Endodermal cell (in vitro differentiated cells): ENCODE results near the gene SYT2. TPM values are rescaled to one million over a fixed set of nuclear protein-coding genes. Genes with fewer than 3 reads are reported as not detected.

Experiments used
- DNase-seq: peaks from one replicate; pipeline ENCODE4 v3.0.0-alpha.2; 2017
- H3K27ac ChIP-seq: 2 replicates; pipeline ENCODE4 v1.5.1; 2013; ENCODE audit warnings: mild to moderate bottlenecking, low read depth, low read length, moderate library complexity
- H3K27me3 ChIP-seq: 2 replicates; pipeline ENCODE4 v1.6.1; 2013; ENCODE audit warnings: mild to moderate bottlenecking, low read length, moderate library complexity; ENCODE audit not compliant: insufficient read depth, control insufficient read depth, poor library complexity, severe bottlenecking
- H3K36me3 ChIP-seq: 2 replicates; pipeline ENCODE4 v1.7.0; 2013; ENCODE audit warnings: mild to moderate bottlenecking, low read length, moderate library complexity; ENCODE audit not compliant: control insufficient read depth, insufficient read depth
- H3K4me1 ChIP-seq: one replicate; pipeline ENCODE4 v1.7.0; 2013; ENCODE audit warnings: low read length; ENCODE audit not compliant: control insufficient read depth, insufficient read depth
- H3K4me3 ChIP-seq: 2 replicates; pipeline ENCODE4 v1.5.1; 2013; ENCODE audit warnings: mild to moderate bottlenecking, low read length, moderate library complexity
- H3K9ac ChIP-seq: 2 replicates; pipeline ENCODE4 v1.6.1; 2013; ENCODE audit warnings: mild to moderate bottlenecking, low read length, moderate library complexity; ENCODE audit not compliant: poor library complexity, severe bottlenecking; ENCODE audit errors: extremely low read depth
- H3K9me3 ChIP-seq: 2 replicates; pipeline ENCODE4 v1.6.1; 2013; ENCODE audit warnings: mild to moderate bottlenecking, low read length, moderate library complexity; ENCODE audit not compliant: control insufficient read depth
- H3K27ac Mint-ChIP-seq: 2 replicates; pipeline ENCODE4 v1.8.0; 2020; ENCODE audit warnings: mixed read lengths
- H3K27me3 Mint-ChIP-seq: 2 replicates; pipeline ENCODE4 v1.8.0; 2021; ENCODE audit warnings: mild to moderate bottlenecking, mixed read lengths; ENCODE audit not compliant: insufficient read depth
- H3K36me3 Mint-ChIP-seq: 2 replicates; pipeline ENCODE4 v1.8.0; 2020; ENCODE audit warnings: low read depth, mixed read lengths
- H3K4me1 Mint-ChIP-seq: 2 replicates; pipeline ENCODE4 v1.8.0; 2020; ENCODE audit warnings: mixed read lengths
- H3K4me3 Mint-ChIP-seq: 2 replicates; pipeline ENCODE4 v1.8.0; 2020; ENCODE audit warnings: mild to moderate bottlenecking, moderate library complexity, mixed read lengths
- H3K9me3 Mint-ChIP-seq: 2 replicates; pipeline ENCODE4 v1.8.0; 2020; ENCODE audit warnings: mild to moderate bottlenecking, mixed read lengths
- CTCF ChIP-seq: fragments of 200-600 bp; sonication (generic); conservative IDR thresholded peaks from 2 replicates; pipeline ENCODE4 v1.5.0; 2021; ENCODE audit warnings: antibody characterized with exemption, mild to moderate bottlenecking
- WGBS, 2 experiments: methylation state at CpG; one replicate each; pipeline versions ENCODE4 v1.1.5 to v1.1.7; 2013; ENCODE audit warnings: missing lambda C conversion rate in 2 of 2, mixed read lengths in 1 of 2; ENCODE audit not compliant: insufficient coverage in 1 of 2, insufficient read length in 1 of 2; 5-methylcytosine and 5-hydroxymethylcytosine counted together
- total RNA-seq, 2 donors: library from RNA; stranded (reverse); fragmentation: NEBNext Ultra II Directional in 1 of 2; extraction: Animal tissue kit (Norgen Biotek cat#: 25700) in 1 of 2; gene quantifications; 2 replicates in 1 of 2; 3 replicates in 1 of 2; pipeline ENCODE4 v1.2.1, GENCODE V29; 2021

Gene SYT2
- total RNA-seq, 2 donors from 2014 or later, result 2.9 to 4.4 TPM

DNA sequence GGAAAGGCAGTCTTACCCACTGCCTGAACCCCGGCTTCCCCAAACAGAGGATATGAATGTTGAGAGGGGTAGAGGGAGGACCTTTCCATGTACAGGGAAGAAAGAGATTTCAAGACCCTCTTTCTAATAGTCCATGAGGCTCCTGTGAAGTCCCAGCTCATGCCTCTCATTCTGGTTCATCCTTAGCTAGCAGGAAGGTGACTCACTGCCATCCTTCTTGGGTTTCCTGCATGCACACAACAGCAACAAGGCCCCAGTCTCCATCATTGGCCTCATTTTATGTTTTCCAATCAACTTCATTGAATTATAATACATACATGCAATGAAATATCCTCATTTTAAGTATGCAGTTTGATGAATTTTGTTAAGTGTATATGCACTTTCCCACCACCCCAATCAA lies 46.2 kb downstream of the SYT2 start:
- TF ChIP-seq CTCF, result no peak
- Mint-ChIP-seq H3K4me3 (no peak overlapping the region), H3K4me1 (no peaks in the 10 kb centered on the region), H3K36me3 (no peaks in the 10 kb centered on the region), H3K27ac (no peak overlapping the region), H3K27me3 (peaks cover 2% of the 10 kb centered on the region), H3K9me3 (no peaks in the 10 kb centered on the region)
- no peak overlapping the region for H3K9ac ChIP-seq
- H3K4me3 ChIP-seq, result no peak overlapping the region
- WGBS, 2 experiments, result 100% methylated on average over 1 of the region's 1 CpG; no CpG with 5 or more reads in 1 of the 2 experiments
- H3K27me3 ChIP-seq, result peaks cover 21% of the 10 kb centered on the region
- H3K27ac ChIP-seq, result no peak overlapping the region
- H3K36me3 ChIP-seq, result no peaks in the 10 kb centered on the region
- no peaks in the 10 kb centered on the region for H3K4me1 ChIP-seq
- H3K9me3 ChIP-seq, result no peaks in the 10 kb centered on the region
- DNase-seq, result no peak

GRCh38 chr1:202663131-202663530 lies 47.1 kb downstream of the SYT2 start:
- no peak overlapping the region for H3K4me3 ChIP-seq
- no peak for TF ChIP-seq CTCF

GRCh38 chr1:202662081-202662480 lies 48.2 kb downstream of the SYT2 start:
- WGBS, 2 experiments, result 92 to 100% methylated on average over 4 to 5 of the region's 5 CpGs
- Histone ChIP-seq H3K27ac (no peak overlapping the region), H3K27me3 (peaks cover 21% of the 10 kb centered on the region), H3K9ac (no peak overlapping the region), H3K9me3 (no peaks in the 10 kb centered on the region), H3K36me3 (no peaks in the 10 kb centered on the region), H3K4me1 (no peaks in the 10 kb centered on the region), H3K4me3 (no peak overlapping the region)
- DNase-seq, result no peak
- H3K9me3 Mint-ChIP-seq, result no peaks in the 10 kb centered on the region
- H3K4me3 Mint-ChIP-seq, result no peak overlapping the region
- no peak overlapping the region for H3K27ac Mint-ChIP-seq
- H3K4me1 Mint-ChIP-seq, result no peaks in the 10 kb centered on the region
- TF ChIP-seq CTCF, result no peak
- no peaks in the 10 kb centered on the region for H3K36me3 Mint-ChIP-seq
- peaks cover 4% of the 10 kb centered on the region for H3K27me3 Mint-ChIP-seq

More at GRCh38 chr1:202663131-202663530, 47.1 kb downstream of the SYT2 start:
- no peak overlapping the region for H3K27ac Mint-ChIP-seq
- 85 to 86% methylated on average over 7 to 10 of the region's 10 CpGs for WGBS, 2 experiments
- H3K9me3 Mint-ChIP-seq, result no peaks in the 10 kb centered on the region
- Histone ChIP-seq H3K9me3 (no peaks in the 10 kb centered on the region), H3K9ac (no peak overlapping the region), H3K27ac (no peak overlapping the region), H3K36me3 (no peaks in the 10 kb centered on the region), H3K27me3 (peaks cover 21% of the 10 kb centered on the region), H3K4me1 (no peaks in the 10 kb centered on the region)
- no peak overlapping the region for H3K4me3 Mint-ChIP-seq
- H3K27me3 Mint-ChIP-seq, result peaks cover 2% of the 10 kb centered on the region
- DNase-seq, result no peak
- no peaks in the 10 kb centered on the region for H3K4me1 Mint-ChIP-seq
- no peaks in the 10 kb centered on the region for H3K36me3 Mint-ChIP-seq
